AG10803 (cell line): ENCODE measurements around the gene PROSER3.
A peak's percentile ranks its signal among the peaks of the same experiment; 100 is the strongest.

Experiments
- DNase-seq: peaks from one replicate; pipeline ENCODE4 v3.0.0; 2010; ENCODE audit warnings: low read depth
- H3K4me3 ChIP-seq: 2 replicates; pipeline ENCODE4 v1.5.1; 2011; ENCODE audit warnings: mild to moderate bottlenecking, low read length, control low read depth
- CTCF ChIP-seq: conservative IDR thresholded peaks from 2 replicates; pipeline ENCODE4 v1.5.1; 2011; ENCODE audit warnings: mild to moderate bottlenecking, low read length, control low read depth, inconsistent platforms

PROSER3 gene

GRCh38 chr19:35740423-35741202 is 17.4 kb upstream of the PROSER3 start:
- peak; percentile 94 for DNase-seq
- TF ChIP-seq CTCF = peak; percentile 26
- peak overlapping the region; percentile 72 for H3K4me3 ChIP-seq

- peak overlapping the region; percentile 72 for H3K4me3 ChIP-seq
- no peak for TF ChIP-seq CTCF
- no peak for DNase-seq
Observed at GRCh38 chr19:35741203-35741515, 16.8 kb upstream of the PROSER3 start.

- no peak within 1 kb of the TSS for H3K4me3 ChIP-seq
- DNase-seq = no peak
- TF ChIP-seq CTCF = no peak
Observed at GRCh38 chr19:35742121-35742724, 15.8 kb upstream of the PROSER3 start, which contains the start of gene IGFLR1. TSS of gene IGFLR1 (minus strand) at chr19:35742452. CDS start at chr19:35741180, 1,272 bp downstream.

GRCh38 chr19:35743640-35744429 is 14.1 kb upstream of the PROSER3 start:
- H3K4me3 ChIP-seq = no peak overlapping the region
- no peak for TF ChIP-seq CTCF

GRCh38 chr19:35744430-35745327 is 13.3 kb upstream of the PROSER3 start:
- DNase-seq = peak; percentile 93
- H3K4me3 ChIP-seq = peak overlapping the region; percentile 89
- peak; percentile 52 for TF ChIP-seq CTCF

More at GRCh38 chr19:35743640-35744429, 14.1 kb upstream of the PROSER3 start:
- DNase-seq = no peak

GRCh38 chr19:35745328-35746086 is 12.5 kb upstream of the PROSER3 start, which contains the start of the genes PSENEN and U2AF1L4:
TSS of gene PSENEN (plus strand) at chr19:35745651. CDS start at chr19:35745931, 280 bp downstream.
TSS of gene U2AF1L4 (minus strand) at chr19:35745418. CDS start at chr19:35745391, 27 bp downstream.
- DNase-seq = peak; percentile 99
- H3K4me3 ChIP-seq = peak within 1 kb of the TSS; percentile 89
- TF ChIP-seq CTCF = no peak
